Panc1 (cell line): ENCODE results near the gene ST6GALNAC1.

Experiments used
- CTCF ChIP-seq: fragments of 450-650 bp; IDR thresholded peaks from 2 replicates; pipeline ENCODE4 v1.5.1; 2017; ENCODE audit warnings: mild to moderate bottlenecking
- SIN3A ChIP-seq: IDR thresholded peaks from 2 replicates; pipeline ENCODE4 v1.6.1; 2012; ENCODE audit warnings: low read depth, mild to moderate bottlenecking, low read length, moderate library complexity, borderline replicate concordance; ENCODE audit not compliant: insufficient read depth

DNA sequence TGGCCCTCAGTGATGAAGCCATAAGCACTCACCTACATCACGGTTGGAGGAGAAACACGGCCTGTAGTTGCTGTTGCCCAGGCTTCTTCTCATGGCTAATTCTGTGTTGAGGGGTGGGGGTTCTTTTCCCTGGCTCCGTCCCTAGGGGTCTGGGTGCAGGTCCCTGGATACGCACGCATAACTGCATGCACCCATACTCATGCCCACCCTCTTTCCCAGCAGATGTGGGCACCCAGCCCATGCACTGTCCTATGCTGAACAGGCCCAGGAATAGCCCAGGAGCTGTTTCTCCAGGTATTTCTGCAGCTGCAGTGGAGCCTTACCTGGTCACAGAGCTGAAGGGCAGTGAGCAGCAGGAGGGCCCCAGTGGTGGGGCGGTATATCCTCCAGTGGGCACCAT is 18.1 kb downstream of the ST6GALNAC1 start:
- TF ChIP-seq CTCF = no peak
- TF ChIP-seq SIN3A = no peak
